ENCODE results near the gene CASZ1.
A peak's percentile ranks its signal among the peaks of the same experiment; 100 is the strongest.

The CASZ1 gene

GRCh38 chr1:10806966-10807365, 10.5 kb upstream of the CASZ1 start:
- ATAC-seq (ENCODE audit: low read depth) (no peak), DNase-seq (ENCODE audit: low spot score) (no peak)
- Histone ChIP-seq H3K9me3 (ENCODE audit: severe bottlenecking) (no peaks in the 10 kb centered on the region), H3K27ac (ENCODE audit: poor library complexity, severe bottlenecking) (no peak overlapping the region), H3K27me3 (ENCODE audit: insufficient read depth, poor library complexity, severe bottlenecking) (no peaks in the 10 kb centered on the region), H3K4me3 (ENCODE audit: severe bottlenecking) (no peak overlapping the region), H3K36me3 (ENCODE audit: low read depth) (no peaks in the 10 kb centered on the region), H3K4me1 (ENCODE audit: insufficient read depth, poor library complexity, severe bottlenecking) (peaks cover 13% of the 10 kb centered on the region)
- TF ChIP-seq CTCF (IDR thresholded peaks at IDR 0.05; ENCODE audit: poor library complexity, severe bottlenecking) = no peak

- Histone ChIP-seq H3K27ac (ENCODE audit: poor library complexity, severe bottlenecking) (peak overlapping the region; percentile 31), H3K4me3 (ENCODE audit: severe bottlenecking) (no peak overlapping the region), H3K4me1 (ENCODE audit: insufficient read depth, poor library complexity, severe bottlenecking) (peaks cover 13% of the 10 kb centered on the region), H3K36me3 (ENCODE audit: low read depth) (no peaks in the 10 kb centered on the region), H3K9me3 (ENCODE audit: severe bottlenecking) (no peaks in the 10 kb centered on the region), H3K27me3 (ENCODE audit: insufficient read depth, poor library complexity, severe bottlenecking) (no peaks in the 10 kb centered on the region)
- ATAC-seq (ENCODE audit: low read depth) (peak; percentile 95), DNase-seq (ENCODE audit: low spot score) (no peak)
- no peak for TF ChIP-seq CTCF (IDR thresholded peaks at IDR 0.05; ENCODE audit: poor library complexity, severe bottlenecking)
Observed at GRCh38 chr1:10803971-10804820, 7.8 kb upstream of the CASZ1 start.

GRCh38 chr1:10802944-10803715, 6.7 kb upstream of the CASZ1 start:
- no peak overlapping the region for H3K4me3 ChIP-seq (ENCODE audit: severe bottlenecking)
- TF ChIP-seq CTCF (IDR thresholded peaks at IDR 0.05; ENCODE audit: poor library complexity, severe bottlenecking) = no peak
- no peaks in the 10 kb centered on the region for H3K27me3 ChIP-seq (ENCODE audit: insufficient read depth, poor library complexity, severe bottlenecking)
- H3K36me3 ChIP-seq (ENCODE audit: low read depth) = no peaks in the 10 kb centered on the region
- DNase-seq (ENCODE audit: low spot score) (no peak), ATAC-seq (ENCODE audit: low read depth) (no peak)
- peaks cover 13% of the 10 kb centered on the region for H3K4me1 ChIP-seq (ENCODE audit: insufficient read depth, poor library complexity, severe bottlenecking)
- H3K9me3 ChIP-seq (ENCODE audit: severe bottlenecking) = no peaks in the 10 kb centered on the region
- no peak overlapping the region for H3K27ac ChIP-seq (ENCODE audit: poor library complexity, severe bottlenecking)

GRCh38 chr1:10800778-10801177, 4.3 kb upstream of the CASZ1 start:
- TF ChIP-seq CTCF (IDR thresholded peaks at IDR 0.05; ENCODE audit: poor library complexity, severe bottlenecking) = no peak
- Histone ChIP-seq H3K36me3 (ENCODE audit: low read depth) (no peaks in the 10 kb centered on the region), H3K9me3 (ENCODE audit: severe bottlenecking) (no peaks in the 10 kb centered on the region), H3K4me3 (ENCODE audit: severe bottlenecking) (no peak overlapping the region), H3K27ac (ENCODE audit: poor library complexity, severe bottlenecking) (no peak overlapping the region), H3K27me3 (ENCODE audit: insufficient read depth, poor library complexity, severe bottlenecking) (peaks cover under 1% of the 10 kb centered on the region), H3K4me1 (ENCODE audit: insufficient read depth, poor library complexity, severe bottlenecking) (peaks cover 13% of the 10 kb centered on the region)
- ATAC-seq (ENCODE audit: low read depth) (no peak), DNase-seq (ENCODE audit: low spot score) (no peak)
